Fibroblast of lung (primary cell): ENCODE measurements around the gene IL17RB.

ENCODE experiments used
- EZH2 ChIP-seq: IDR thresholded peaks from 2 replicates; pipeline ENCODE4 v1.5.1; 2012; ENCODE audit warnings: low read length, control low read depth, mild to moderate bottlenecking; ENCODE audit errors: missing control alignments
- TF ChIP-seq, protein P1 (sequence below), 2 donors: IDR thresholded peaks in 1 of 2; conservative IDR thresholded peaks in 1 of 2; 1 replicate in 1 of 2; 2 replicates in 1 of 2; pipeline ENCODE4 v1.5.1; 2011 to 2012; ENCODE audit warnings: low read length in 2 of 2, control low read depth in 1 of 2, inconsistent platforms in 1 of 2, low read depth in 1 of 2, mild to moderate bottlenecking in 1 of 2

DNA sequence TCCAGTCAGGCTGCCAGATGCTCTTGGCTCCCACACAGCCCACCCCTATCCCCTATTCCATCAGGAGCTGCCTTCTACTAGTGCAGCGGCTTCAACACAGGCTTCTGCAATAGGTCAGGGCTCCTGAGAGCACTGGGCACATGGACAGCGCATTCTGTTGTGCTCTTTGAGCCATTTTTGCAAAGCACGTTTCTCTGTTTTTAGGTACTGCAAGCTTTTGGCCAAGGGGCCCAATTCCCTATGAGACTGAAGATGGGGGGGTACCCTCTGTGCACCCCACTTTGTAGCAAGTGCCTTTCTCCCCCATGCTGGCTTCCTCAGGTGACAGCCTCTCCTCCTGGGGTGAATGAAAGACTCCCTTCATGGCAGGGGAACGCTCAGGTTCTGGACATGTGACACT, 31.3 kb upstream of the IL17RB start:
- TF ChIP-seq, protein P1, sequence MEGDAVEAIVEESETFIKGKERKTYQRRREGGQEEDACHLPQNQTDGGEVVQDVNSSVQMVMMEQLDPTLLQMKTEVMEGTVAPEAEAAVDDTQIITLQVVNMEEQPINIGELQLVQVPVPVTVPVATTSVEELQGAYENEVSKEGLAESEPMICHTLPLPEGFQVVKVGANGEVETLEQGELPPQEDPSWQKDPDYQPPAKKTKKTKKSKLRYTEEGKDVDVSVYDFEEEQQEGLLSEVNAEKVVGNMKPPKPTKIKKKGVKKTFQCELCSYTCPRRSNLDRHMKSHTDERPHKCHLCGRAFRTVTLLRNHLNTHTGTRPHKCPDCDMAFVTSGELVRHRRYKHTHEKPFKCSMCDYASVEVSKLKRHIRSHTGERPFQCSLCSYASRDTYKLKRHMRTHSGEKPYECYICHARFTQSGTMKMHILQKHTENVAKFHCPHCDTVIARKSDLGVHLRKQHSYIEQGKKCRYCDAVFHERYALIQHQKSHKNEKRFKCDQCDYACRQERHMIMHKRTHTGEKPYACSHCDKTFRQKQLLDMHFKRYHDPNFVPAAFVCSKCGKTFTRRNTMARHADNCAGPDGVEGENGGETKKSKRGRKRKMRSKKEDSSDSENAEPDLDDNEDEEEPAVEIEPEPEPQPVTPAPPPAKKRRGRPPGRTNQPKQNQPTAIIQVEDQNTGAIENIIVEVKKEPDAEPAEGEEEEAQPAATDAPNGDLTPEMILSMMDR (conservative IDR thresholded peaks at IDR 0.05 in 1 of 2, IDR thresholded peaks at IDR 0.05 in 1 of 2; ENCODE audit: low read depth in 1 of 2, low read length in 2 of 2): no peak
- no peak for TF ChIP-seq EZH2
